GM18502 (cell line): ENCODE measurements around the gene GSTO2.

Experiments used
- ATAC-seq: cut with Tn5 transposase; IDR thresholded peaks from one replicate; pipeline ENCODE4 v1.9.1; 2021; ENCODE audit warnings: mild to moderate bottlenecking; ENCODE audit not compliant: unreplicated experiment, poor library complexity

GSTO2 gene

GRCh38 chr10:104277785-104278184, 8.8 kb downstream of the GSTO2 start:
- no peak for ATAC-seq

DNA sequence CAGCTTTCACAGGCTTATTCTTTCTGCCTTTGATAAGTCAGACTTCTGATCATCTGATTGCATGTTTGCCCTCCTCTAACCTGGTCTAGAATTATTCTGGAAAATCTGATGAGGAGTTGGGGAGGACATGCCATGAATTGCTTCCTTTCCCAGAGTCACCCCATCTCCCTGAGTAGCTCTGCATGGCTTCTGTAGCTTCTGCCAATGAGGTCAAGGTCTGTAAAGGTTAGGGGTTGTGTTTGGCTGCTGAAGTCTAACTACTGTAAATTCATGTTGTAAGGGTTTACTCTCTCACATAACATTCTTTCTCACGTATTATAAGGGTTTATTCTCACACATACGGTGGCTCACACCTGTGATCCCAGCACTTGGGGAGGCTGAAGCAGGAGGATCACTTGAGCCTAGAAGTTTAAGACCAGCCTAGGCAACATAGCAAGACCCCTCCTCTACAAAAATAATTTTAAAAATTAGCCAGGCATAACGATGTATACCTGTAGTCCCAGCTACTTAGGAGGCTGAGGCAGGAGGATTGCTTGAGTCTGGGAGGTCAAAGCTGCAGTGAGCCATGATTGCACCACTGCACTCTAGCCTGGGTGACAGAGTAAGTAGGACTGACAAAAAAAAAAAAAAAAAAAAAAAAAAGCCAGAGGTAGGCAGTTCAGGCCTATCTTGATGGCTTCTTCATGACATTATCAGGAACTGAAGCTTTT, 10.7 kb downstream of the GSTO2 start:
- ATAC-seq, result no peak

GRCh38 chr10:104281694-104282093, 12.7 kb downstream of the GSTO2 start:
- ATAC-seq, result no peak

DNA sequence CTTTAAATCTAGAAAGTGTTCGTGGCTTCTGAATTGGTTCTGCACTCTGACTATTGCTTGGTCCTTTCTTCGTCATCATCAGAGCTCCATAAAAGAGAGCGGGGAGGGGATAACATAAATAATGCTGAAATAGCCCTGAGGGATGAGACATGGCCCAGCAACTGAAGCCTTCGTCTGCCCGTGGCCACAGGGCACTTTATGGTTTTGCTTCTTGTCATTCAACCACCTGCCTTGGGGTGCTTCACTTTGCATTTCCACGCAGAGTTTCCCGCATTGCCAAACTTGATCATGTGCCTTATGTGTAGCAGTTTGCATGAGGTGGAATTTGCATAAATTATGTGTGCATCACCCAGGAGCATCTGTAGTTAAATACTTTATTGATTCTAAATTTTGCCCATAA, 15.9 kb downstream of the GSTO2 start:
- ATAC-seq, result no peak

DNA sequence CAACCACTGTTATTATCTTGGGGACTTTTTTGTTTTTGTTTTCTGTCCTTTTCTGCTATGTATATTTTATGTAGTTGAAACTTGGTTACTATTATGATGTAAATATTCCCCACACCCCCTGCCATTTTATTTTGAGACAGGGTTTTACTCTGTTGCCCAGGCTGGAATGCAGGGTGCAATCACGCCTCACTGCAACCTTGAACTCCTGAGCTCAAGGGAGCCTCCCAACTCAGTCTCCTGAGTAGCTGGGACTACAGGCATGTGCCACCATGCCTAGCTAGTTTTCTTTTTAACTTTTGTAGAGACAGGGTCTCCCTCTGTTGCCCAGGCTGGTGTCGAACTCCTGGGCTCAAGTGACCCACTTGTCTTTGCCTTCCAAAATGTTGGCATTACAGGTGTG, 18.0 kb downstream of the GSTO2 start:
- no peak for ATAC-seq

DNA sequence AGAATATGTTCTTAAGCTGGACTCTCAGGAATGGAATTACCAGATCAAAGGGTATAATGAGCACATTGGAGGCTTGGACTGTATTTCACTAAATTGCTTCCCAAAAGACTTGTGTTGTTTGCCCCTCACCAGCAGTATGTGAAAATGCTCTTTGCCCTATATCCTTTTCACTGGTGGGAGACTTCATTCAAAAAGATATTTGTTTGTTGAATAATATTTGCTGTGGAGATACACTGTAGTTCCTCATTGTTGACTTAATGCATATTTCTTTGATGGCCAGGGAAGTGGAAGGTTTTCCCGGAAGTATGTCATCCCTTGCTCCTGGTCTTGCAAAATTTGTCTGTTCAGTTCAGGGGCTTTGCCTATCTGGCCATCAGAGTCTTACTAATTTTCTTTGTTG, 19.4 kb downstream of the GSTO2 start:
- no peak for ATAC-seq

- ATAC-seq, result peak; percentile 99
Measured at GRCh38 chr10:104291439-104291951, 22.5 kb downstream of the GSTO2 start.

DNA sequence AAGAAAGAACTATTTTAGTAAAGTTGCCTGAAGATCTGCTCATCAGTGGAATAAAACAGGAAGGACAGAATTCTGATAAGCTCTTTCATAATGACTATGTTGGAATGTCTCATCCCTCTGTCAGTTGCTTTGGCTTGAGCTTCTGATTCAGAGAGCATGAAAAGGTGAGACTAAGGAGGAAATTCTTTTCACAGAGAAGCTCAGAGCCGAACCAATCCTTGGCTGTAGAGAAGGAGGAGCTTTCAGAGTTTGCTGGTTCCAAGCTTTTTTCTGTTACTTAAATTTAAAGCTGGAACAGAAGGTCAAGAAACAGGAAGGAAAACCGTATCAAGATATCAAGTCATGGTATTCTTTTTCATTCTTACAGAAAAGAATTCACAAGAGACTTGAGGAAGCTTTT, 24.0 kb downstream of the GSTO2 start:
- ATAC-seq, result no peak

DNA sequence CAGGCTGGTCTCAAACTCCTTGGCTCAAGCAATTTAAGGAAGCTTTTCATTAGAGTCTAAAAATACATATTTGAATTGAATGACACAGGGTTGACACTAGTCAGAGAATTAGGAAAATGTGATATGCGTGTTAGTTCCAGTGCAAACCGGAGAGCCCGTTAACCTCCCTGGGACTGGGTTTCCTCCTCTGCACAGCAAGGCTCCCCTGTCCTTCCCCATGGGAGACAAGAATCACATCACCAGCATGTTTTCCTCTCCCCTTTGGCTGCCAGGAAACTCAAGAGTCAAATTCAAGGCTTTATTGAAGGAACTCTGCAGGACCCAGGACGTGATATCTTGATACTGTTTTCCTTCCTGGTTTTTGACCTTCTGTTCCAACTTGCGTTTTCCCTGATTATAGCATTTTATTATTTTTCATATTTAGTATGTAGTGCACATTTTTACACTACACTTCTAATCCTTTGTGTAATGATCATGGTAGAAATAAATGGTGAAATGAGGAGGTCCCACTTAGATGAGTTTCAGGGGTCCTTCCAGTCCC, 24.9 kb downstream of the GSTO2 start:
- no peak for ATAC-seq

DNA sequence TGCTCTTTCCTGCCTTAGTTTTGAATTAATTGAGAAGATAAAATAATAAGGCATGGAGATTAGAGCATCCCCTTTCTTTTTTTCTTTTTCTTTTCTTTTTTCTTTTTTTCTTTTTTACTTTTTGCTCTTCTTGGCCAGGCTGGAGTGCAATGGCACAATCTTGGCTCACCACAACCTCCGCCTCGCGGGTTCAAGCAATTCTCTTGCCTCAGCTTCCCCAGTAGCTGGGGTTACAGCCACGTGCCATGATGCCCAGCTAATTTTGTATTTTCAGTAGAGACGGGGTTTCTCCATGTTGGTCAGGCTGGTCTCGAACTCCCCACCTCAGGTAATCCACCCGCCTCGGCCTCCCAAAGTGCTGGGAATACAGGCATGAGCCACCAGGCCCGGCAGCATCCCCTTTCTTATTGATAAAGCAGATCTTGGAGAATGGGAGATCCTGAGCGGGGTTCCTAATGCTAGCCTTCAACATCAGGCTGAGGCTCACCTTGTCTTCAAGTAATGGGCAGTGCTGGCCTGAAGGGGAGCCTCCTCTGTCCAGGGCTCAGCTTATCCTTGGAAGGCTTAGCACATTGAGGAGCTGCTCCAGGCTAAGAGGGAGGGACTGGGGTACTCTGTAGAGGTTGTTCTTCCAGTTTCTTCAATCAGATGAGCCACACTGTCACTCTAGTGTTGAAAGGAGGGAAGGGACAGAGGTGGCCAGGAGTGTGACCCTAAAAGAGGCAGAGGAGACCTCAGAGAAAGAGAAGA, 27.9 kb downstream of the GSTO2 start:
- ATAC-seq, result no peak

DNA sequence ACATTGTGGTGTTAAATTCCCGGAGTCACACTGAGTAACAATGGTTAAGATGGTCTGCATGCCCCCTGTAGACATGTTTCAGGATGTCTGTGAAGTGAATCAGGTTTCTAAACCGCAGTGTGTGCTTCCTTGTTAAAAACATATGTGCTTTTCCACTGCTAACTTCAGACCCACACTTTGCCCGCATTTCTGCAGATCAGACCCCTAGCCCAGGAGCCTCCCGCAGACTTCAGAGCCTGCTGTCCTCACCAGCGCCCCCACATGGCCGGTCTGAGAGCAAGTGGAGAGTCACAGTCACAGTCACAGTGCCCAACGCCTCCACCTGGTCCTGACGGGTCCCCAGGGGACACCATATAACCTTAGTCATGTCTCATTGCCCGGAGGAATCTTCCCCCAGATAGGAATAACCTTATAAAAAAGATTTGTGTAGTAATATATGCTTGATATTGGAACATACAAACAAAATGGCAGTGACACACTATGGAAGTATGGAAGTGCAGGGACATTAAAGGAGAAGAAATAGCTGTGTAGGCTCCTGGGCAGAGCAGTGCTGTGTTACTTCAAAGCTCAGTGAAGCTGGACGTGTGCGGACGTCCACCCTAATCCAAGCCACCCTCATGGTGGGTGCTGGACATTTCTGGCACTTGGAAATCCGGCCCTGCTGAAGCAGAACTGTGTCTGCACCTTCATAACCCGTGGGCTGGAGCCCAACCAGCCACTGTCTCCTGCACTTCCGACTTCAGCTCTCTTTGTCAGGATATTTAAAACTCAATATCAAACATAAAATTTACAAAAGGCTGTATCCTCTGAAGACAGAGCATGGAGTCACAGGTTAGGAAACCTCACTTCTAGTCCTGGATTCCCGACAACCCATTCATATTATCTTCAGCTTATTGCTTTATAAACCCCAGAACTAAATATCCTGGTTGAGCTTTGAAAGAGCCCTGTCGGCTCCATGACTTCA, 29.0 kb downstream of the GSTO2 start:
- no peak for ATAC-seq

GRCh38 chr10:104299031-104299904, 30.3 kb downstream of the GSTO2 start:
- no peak for ATAC-seq

GRCh38 chr10:104300002-104300735, 31.2 kb downstream of the GSTO2 start:
- ATAC-seq, result peak; percentile 11

DNA sequence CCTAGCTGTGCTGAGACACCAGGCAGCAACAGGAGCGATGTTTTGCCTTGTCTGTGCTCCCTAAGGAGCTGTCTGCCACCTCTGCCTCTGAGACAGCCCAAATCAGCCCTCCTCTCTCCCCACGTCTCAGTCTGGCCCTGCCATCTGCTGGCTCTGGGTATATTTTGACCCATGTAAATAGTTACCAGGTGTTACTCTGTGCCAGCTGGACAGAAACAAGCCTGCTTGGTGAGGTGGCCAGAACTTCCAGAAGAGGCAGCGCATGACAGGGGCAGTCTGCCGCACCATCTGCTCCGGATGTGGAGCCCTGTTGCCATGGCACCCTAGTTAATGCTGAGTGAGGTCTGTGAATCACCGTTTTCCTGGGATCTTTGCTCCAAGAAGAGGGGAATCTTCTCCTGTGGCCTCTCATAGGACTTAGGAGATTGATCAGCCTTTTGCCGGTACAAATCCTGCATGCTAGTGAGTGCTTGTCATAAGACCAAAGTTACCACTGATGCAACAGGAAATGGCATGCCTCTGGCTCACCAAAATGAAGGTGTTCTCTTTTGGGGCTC, 31.8 kb downstream of the GSTO2 start:
- peak; percentile 49 for ATAC-seq

DNA sequence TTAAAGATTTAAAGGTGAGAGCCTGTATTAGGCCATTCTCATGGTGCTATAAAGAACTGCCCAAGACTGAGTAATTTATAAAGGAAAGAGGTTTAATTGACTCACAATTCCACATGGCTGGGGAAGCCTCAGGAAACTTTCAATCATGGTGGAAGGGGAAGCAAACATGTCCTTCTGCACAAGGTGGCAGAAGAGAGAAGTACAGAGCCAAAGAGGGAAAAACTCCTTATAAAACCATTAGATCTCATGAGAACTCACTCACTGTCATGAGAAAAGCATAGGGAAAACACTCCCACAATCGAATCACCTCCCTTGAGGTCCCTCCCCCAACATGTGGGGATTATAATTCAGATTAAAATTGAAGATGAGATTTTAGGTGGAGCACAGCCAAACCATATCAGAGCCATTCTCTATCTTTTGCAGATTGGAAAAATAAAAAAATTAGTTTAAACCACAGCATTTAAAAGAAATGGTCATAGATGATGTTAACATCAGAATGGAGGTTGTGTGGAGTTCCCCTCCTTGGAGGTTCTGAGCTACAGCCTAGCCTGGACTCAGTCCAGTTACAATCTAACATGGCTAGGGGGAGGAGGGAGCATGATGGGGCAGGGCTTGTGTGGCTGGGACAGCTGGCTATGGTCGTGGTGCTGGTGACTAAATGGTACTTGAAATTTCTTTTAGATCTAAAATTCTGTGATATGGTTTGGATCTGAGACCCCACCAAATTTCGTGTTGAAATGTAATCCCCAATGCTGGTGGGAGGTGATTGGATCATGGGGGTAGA, 33.1 kb downstream of the GSTO2 start:
- no peak for ATAC-seq

GRCh38 chr10:104303594-104304355, 34.8 kb downstream of the GSTO2 start:
- no peak for ATAC-seq

GRCh38 chr10:104304356-104304745, 35.4 kb downstream of the GSTO2 start:
- ATAC-seq, result no peak
